NCI-H2196 treated with DMSO at 0.1 percent for 48 hours (cell line): ENCODE measurements around the gene LYPD6.
A peak's percentile ranks its signal among the peaks of the same experiment; 100 is the strongest.

Experiments used
- DNase-seq: peaks from one replicate; lab custom pipeline; 2025; ENCODE audit not compliant: unreplicated experiment; lab: John Stamatoyannopoulos, UW

Gene LYPD6

GRCh38 chr2:149446748-149447147 is 116.4 kb downstream of the LYPD6 start:
- DNase-seq = no peak

- DNase-seq = no peak
Observed at GRCh38 chr2:149448315-149448714, 117.9 kb downstream of the LYPD6 start.

- DNase-seq = no peak
Observed at GRCh38 chr2:149449017-149449416, 118.6 kb downstream of the LYPD6 start.

- peak; percentile 10 for DNase-seq
Observed at GRCh38 chr2:149451417-149452165, 121.2 kb downstream of the LYPD6 start.

- DNase-seq = no peak
Observed at GRCh38 chr2:149456285-149456684, 125.9 kb downstream of the LYPD6 start.

GRCh38 chr2:149458502-149458901 is 128.1 kb downstream of the LYPD6 start:
- DNase-seq = no peak

GRCh38 chr2:149463328-149464002 is 133.1 kb downstream of the LYPD6 start:
- no peak for DNase-seq

- DNase-seq = no peak
Observed at GRCh38 chr2:149464396-149464795, 134.0 kb downstream of the LYPD6 start.

- DNase-seq = no peak
Observed at GRCh38 chr2:149465873-149466272, 135.5 kb downstream of the LYPD6 start.

- DNase-seq = no peak
Observed at GRCh38 chr2:149466635-149467034, 136.2 kb downstream of the LYPD6 start.

- DNase-seq = no peak
Observed at GRCh38 chr2:149467436-149467835, 137.0 kb downstream of the LYPD6 start.

GRCh38 chr2:149468636-149469035 is 138.2 kb downstream of the LYPD6 start:
- no peak for DNase-seq

- DNase-seq = no peak
Observed at GRCh38 chr2:149470046-149470445, 139.7 kb downstream of the LYPD6 start.

- no peak for DNase-seq
Observed at GRCh38 chr2:149472413-149472812, 142.0 kb downstream of the LYPD6 start.

GRCh38 chr2:149473068-149473467 is 142.7 kb downstream of the LYPD6 start:
- no peak for DNase-seq

- no peak for DNase-seq
Observed at GRCh38 chr2:149473521-149473920, 143.1 kb downstream of the LYPD6 start.

GRCh38 chr2:149483004-149483605 is 152.7 kb downstream of the LYPD6 start:
- no peak for DNase-seq

- DNase-seq = no peak
Observed at GRCh38 chr2:149486664-149487063, 156.3 kb downstream of the LYPD6 start.

- DNase-seq = no peak
Observed at GRCh38 chr2:149487189-149487588, 156.8 kb downstream of the LYPD6 start.

GRCh38 chr2:149488706-149489440 is 158.5 kb downstream of the LYPD6 start:
- DNase-seq = no peak

- DNase-seq = no peak
Observed at GRCh38 chr2:149489452-149489851, 159.1 kb downstream of the LYPD6 start.

GRCh38 chr2:149490296-149490695 is 159.9 kb downstream of the LYPD6 start:
- DNase-seq = no peak
